Activated CD8-positive, alpha-beta memory T cell treated with anti-CD3 and anti-CD28 coated beads for 36 hours (primary cell): ENCODE measurements around the gene ZNF396. TPM values are rescaled to one million over a fixed set of nuclear protein-coding genes. Genes with fewer than 3 reads are reported as not detected.

Source experiments
- total RNA-seq, 2 experiments: library from RNA; stranded (reverse); gene quantifications; one replicate each; pipeline ENCODE4 v1.2.3, GENCODE V29; 2021

The ZNF396 gene
- total RNA-seq, 2 experiments from 2014 or later = 0.99 to 1.1 TPM

Other genes starting within 250 kb of the ZNF396 start
- 10 to 100 TPM; 16.1 to 17.3 TPM for gene ZNF397, start 136.3 kb downstream of the ZNF396 start, total RNA-seq
- 10 to 100 TPM; 11.3 to 13.1 TPM for gene ZSCAN30, start 87.1 kb downstream of the ZNF396 start, total RNA-seq
- 10 to 100 TPM; 47.7 to 48.8 TPM for gene ZNF24, start 32.9 kb downstream of the ZNF396 start, total RNA-seq
- 10 to 100 TPM; 29.3 to 32.7 TPM for gene INO80C, start 120.6 kb upstream of the ZNF396 start, total RNA-seq
- 10 to 100 TPM; 52.5 to 53.4 TPM for gene GALNT1, start 204.4 kb upstream of the ZNF396 start, total RNA-seq